Mesenchymal stem cell (in vitro differentiated cells and primary cell): ENCODE results near the gene MAP3K15.

Experiments used
- DNase-seq: peaks from one replicate; pipeline ENCODE4 v3.0.0-alpha.2; 2013
- H2AFZ ChIP-seq: one replicate; pipeline ENCODE4 v1.6.1; 2013; ENCODE audit warnings: low read depth, mild to moderate bottlenecking, control low read depth, inconsistent platforms, low read length, moderate library complexity
- H2AK5ac ChIP-seq: 2 replicates; pipeline ENCODE4 v1.6.1; 2013; ENCODE audit warnings: low read length, moderate library complexity, mild to moderate bottlenecking, inconsistent platforms; ENCODE audit not compliant: severe bottlenecking
- H2BK120ac ChIP-seq: one replicate; pipeline ENCODE4 v1.6.1; 2013; ENCODE audit warnings: low read depth, mild to moderate bottlenecking, inconsistent platforms, low read length, moderate library complexity
- H2BK12ac ChIP-seq, 2 experiments: one replicate each; pipeline ENCODE4 v1.6.1; 2013; ENCODE audit warnings: inconsistent platforms in 2 of 2, low read length in 2 of 2, mild to moderate bottlenecking in 2 of 2, moderate library complexity in 2 of 2, control low read depth in 1 of 2
- H2BK15ac ChIP-seq: one replicate; pipeline ENCODE4 v1.6.1; 2013; ENCODE audit warnings: mild to moderate bottlenecking, low read depth, inconsistent platforms; ENCODE audit not compliant: poor library complexity, severe bottlenecking
- H2BK5ac ChIP-seq: 2 replicates; pipeline ENCODE4 v1.6.1; 2013; ENCODE audit warnings: low read depth, mild to moderate bottlenecking, low read length, control low read depth, inconsistent platforms; ENCODE audit not compliant: poor library complexity, severe bottlenecking
- H3K14ac ChIP-seq, 2 experiments: one replicate each; pipeline ENCODE4 v1.6.1; 2013; ENCODE audit warnings: inconsistent platforms in 2 of 2, low read length in 2 of 2, control low read depth in 1 of 2, mild to moderate bottlenecking in 1 of 2, moderate library complexity in 1 of 2
- H3K18ac ChIP-seq, 2 experiments: one replicate each; pipeline ENCODE4 v1.6.1; 2013; ENCODE audit warnings: inconsistent platforms in 2 of 2, low read length in 2 of 2, control low read depth in 1 of 2, low read depth in 1 of 2, mild to moderate bottlenecking in 1 of 2
- H3K23ac ChIP-seq, 2 experiments: one replicate each; pipeline ENCODE4 v1.6.1; 2013; ENCODE audit warnings: inconsistent platforms in 2 of 2, low read length in 2 of 2, mild to moderate bottlenecking in 2 of 2, moderate library complexity in 2 of 2, control low read depth in 1 of 2
- H3K27ac ChIP-seq: 2 replicates; pipeline ENCODE4 v1.5.1; 2013; ENCODE audit warnings: mild to moderate bottlenecking, moderate library complexity, low read length, control low read depth, inconsistent platforms; ENCODE audit not compliant: poor library complexity, severe bottlenecking
- H3K27me3 ChIP-seq, 2 experiments: 2 replicates each; pipeline versions ENCODE4 v1.6.1 to v1.7.0; 2013; ENCODE audit warnings: low read length in 2 of 2, mild to moderate bottlenecking in 2 of 2, moderate library complexity in 2 of 2, control low read depth in 1 of 2, inconsistent platforms in 1 of 2; ENCODE audit not compliant: control insufficient read depth in 1 of 2, insufficient read depth in 1 of 2
- H3K36me3 ChIP-seq, 2 experiments: 2 replicates each; pipeline versions ENCODE4 v1.6.1 to v1.7.0; 2013; ENCODE audit warnings: low read length in 2 of 2, control low read depth in 1 of 2, inconsistent platforms in 1 of 2, low read depth in 1 of 2, mild to moderate bottlenecking in 1 of 2; ENCODE audit not compliant: insufficient read depth in 2 of 2, control insufficient read depth in 1 of 2
- H3K4ac ChIP-seq, 2 experiments: one replicate each; pipeline ENCODE4 v1.6.1; 2013; ENCODE audit warnings: inconsistent platforms in 2 of 2, low read length in 2 of 2, mild to moderate bottlenecking in 2 of 2, moderate library complexity in 2 of 2, control low read depth in 1 of 2, low read depth in 1 of 2
- H3K4me1 ChIP-seq: 2 replicates; pipeline ENCODE4 v1.6.1; 2013; ENCODE audit warnings: low read depth, low read length, control low read depth; ENCODE audit not compliant: control insufficient read depth, insufficient read depth
- H3K4me2 ChIP-seq: 2 replicates; pipeline ENCODE4 v1.6.1; 2013; ENCODE audit warnings: low read length, mild to moderate bottlenecking, inconsistent platforms; ENCODE audit not compliant: poor library complexity, severe bottlenecking
- H3K4me3 ChIP-seq, 2 experiments: 2 replicates each; pipeline versions ENCODE4 v1.5.1 to v1.7.0; 2013; ENCODE audit warnings: low read length in 2 of 2, mild to moderate bottlenecking in 2 of 2, control low read depth in 1 of 2, low read depth in 1 of 2; ENCODE audit not compliant: insufficient read depth in 1 of 2
- H3K79me1 ChIP-seq: replicated peaks from 2 replicates; pipeline ENCODE4 v1.6.1; 2013; ENCODE audit warnings: mild to moderate bottlenecking, control low read depth, low read length, inconsistent platforms; ENCODE audit not compliant: poor library complexity, severe bottlenecking
- H3K9ac ChIP-seq: 2 replicates; pipeline ENCODE4 v1.7.0; 2013; ENCODE audit warnings: mild to moderate bottlenecking, low read length, moderate library complexity
- H3K9me3 ChIP-seq: 2 replicates; pipeline ENCODE4 v1.7.0; 2013; ENCODE audit warnings: mild to moderate bottlenecking, low read length; ENCODE audit not compliant: control insufficient read depth
- H4K8ac ChIP-seq: one replicate; pipeline ENCODE4 v1.6.1; 2013; ENCODE audit warnings: inconsistent platforms, mild to moderate bottlenecking, low read length, moderate library complexity
- H4K91ac ChIP-seq: one replicate; pipeline ENCODE4 v1.6.1; 2013; ENCODE audit warnings: mild to moderate bottlenecking, low read length, inconsistent platforms
- WGBS: methylation state at CpG from one replicate; pipeline ENCODE4 v1.1.7; 2013; ENCODE audit warnings: mixed read lengths; 5-methylcytosine and 5-hydroxymethylcytosine counted together

Gene MAP3K15

DNA sequence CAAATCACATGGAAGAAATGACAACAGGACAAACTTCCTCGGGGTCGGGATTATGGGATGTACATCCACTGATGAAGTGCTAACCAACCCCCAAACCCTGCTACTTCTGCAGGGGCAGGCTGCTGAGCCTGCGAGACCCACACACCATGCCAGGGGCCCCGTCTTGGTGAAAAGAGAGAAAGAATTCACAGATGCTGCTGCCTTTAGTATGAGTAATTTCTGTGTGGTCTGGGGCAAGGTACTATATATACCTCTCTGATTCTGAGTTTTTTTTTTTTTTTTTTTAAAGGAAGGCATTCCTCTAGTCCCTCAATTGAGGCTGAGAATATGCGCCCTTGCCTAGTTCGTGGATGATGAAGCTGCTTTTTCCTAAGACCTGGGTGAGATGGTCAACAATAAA, 146.7 kb downstream of the MAP3K15 start:
- Histone ChIP-seq H3K27me3 (peaks cover 5% of the 10 kb centered on the region in 2 experiments), H2BK12ac (no peak overlapping the region), H3K14ac (no peak overlapping the region), H2BK15ac (no peak overlapping the region), H4K8ac (no peak overlapping the region), H3K9ac (no peak overlapping the region), H3K79me1 (no peaks in the 10 kb centered on the region), H3K4me2 (no peak overlapping the region), H2BK120ac (no peak overlapping the region), H2AK5ac (no peak overlapping the region), H3K18ac (no peak overlapping the region), H3K36me3 (peaks cover 3 to 4% of the 10 kb centered on the region in 2 experiments), H3K4me1 (peaks cover 13% of the 10 kb centered on the region), H3K23ac (no peak overlapping the region), H4K91ac (no peak overlapping the region), H2AFZ (no peak overlapping the region), H3K4ac (no peak overlapping the region), H3K9me3 (no peaks in the 10 kb centered on the region), H2BK5ac (no peak overlapping the region), H3K27ac (no peak overlapping the region), H3K4me3 (no peak overlapping the region)
- DNase-seq: no peak
- 78% methylated on average over 2 of the region's 6 CpGs for WGBS

DNA sequence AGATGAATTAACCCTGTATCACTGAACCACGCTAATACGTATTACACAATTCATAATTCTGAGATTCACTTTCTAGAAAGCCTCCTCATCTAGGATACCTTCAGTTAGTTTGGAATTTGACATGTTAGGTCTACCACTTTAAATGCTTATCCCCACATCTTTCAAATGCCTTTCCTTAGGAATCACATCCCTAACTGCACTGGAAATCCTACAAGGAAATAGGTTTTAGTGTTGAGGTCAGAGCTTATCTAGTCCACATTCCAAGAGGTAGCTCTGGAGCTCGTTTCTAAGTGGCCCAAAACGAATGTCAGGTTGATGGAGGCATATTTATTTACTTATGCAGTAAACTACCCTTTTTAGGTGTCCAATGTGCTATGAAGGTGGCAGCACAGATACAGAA, 153.6 kb downstream of the MAP3K15 start:
- no peak overlapping the region for H3K18ac ChIP-seq
- no peak overlapping the region for H2BK15ac ChIP-seq
- no peak overlapping the region for H3K14ac ChIP-seq
- no peak for DNase-seq
- no peaks in the 10 kb centered on the region for H3K4me1 ChIP-seq
- H3K4ac ChIP-seq: no peak overlapping the region
- no peaks in the 10 kb centered on the region for H3K9me3 ChIP-seq
- no peak overlapping the region for H4K8ac ChIP-seq
- H3K36me3 ChIP-seq: peaks cover 17 to 54% of the 10 kb centered on the region in 2 experiments
- no peak overlapping the region for H3K27ac ChIP-seq
- no peak overlapping the region for H3K23ac ChIP-seq
- H2AK5ac ChIP-seq: no peak overlapping the region
- no peak overlapping the region for H3K4me2 ChIP-seq
- no peak overlapping the region for H2BK5ac ChIP-seq
- H3K9ac ChIP-seq: no peak overlapping the region
- no peaks in the 10 kb centered on the region for H3K27me3 ChIP-seq
- H3K4me3 ChIP-seq: no peak overlapping the region
- H4K91ac ChIP-seq: no peak overlapping the region
- no peak overlapping the region for H2AFZ ChIP-seq
- peaks cover 1% of the 10 kb centered on the region for H3K79me1 ChIP-seq
- 90% methylated on average over 2 of the region's 4 CpGs for WGBS
- H2BK12ac ChIP-seq: no peak overlapping the region
- no peak overlapping the region for H2BK120ac ChIP-seq

DNA sequence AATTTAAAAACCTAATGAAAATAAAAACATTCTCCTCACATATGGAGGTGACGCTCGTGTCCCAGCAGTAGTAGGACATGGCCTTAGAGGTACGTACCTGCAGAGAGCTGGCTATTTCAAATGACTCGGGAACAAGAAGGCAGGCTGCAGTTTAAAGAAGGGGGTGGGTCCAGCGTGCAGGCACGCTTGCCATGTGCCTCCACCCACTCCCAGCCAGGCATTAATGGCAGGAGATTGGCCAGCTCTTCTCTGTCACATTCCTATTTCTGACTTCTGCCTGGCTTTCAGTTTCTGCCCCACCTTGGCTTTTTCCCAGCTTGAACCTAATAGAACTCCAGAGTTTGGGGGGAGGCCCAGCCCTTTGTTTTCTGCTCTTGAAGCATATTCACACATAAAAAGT, 154.4 kb downstream of the MAP3K15 start:
- H3K14ac ChIP-seq: no peak overlapping the region
- H2AFZ ChIP-seq: no peak overlapping the region
- no peak overlapping the region for H4K91ac ChIP-seq
- H2AK5ac ChIP-seq: no peak overlapping the region
- no peak overlapping the region for H3K4ac ChIP-seq
- no peaks in the 10 kb centered on the region for H3K9me3 ChIP-seq
- H2BK5ac ChIP-seq: no peak overlapping the region
- H3K4me2 ChIP-seq: no peak overlapping the region
- H3K9ac ChIP-seq: no peak overlapping the region
- WGBS: 89% methylated on average over 6 of the region's 6 CpGs
- peaks cover 24 to 59% of the 10 kb centered on the region in 2 experiments for H3K36me3 ChIP-seq
- no peak overlapping the region for H4K8ac ChIP-seq
- no peak for DNase-seq
- no peak overlapping the region for H3K18ac ChIP-seq
- H2BK15ac ChIP-seq: no peak overlapping the region
- no peak overlapping the region for H3K4me3 ChIP-seq
- H3K4me1 ChIP-seq: no peaks in the 10 kb centered on the region
- H3K27me3 ChIP-seq: no peaks in the 10 kb centered on the region
- H3K27ac ChIP-seq: no peak overlapping the region
- no peak overlapping the region for H2BK120ac ChIP-seq
- no peak overlapping the region for H2BK12ac ChIP-seq
- H3K79me1 ChIP-seq: peaks cover 3% of the 10 kb centered on the region
- no peak overlapping the region for H3K23ac ChIP-seq

DNA sequence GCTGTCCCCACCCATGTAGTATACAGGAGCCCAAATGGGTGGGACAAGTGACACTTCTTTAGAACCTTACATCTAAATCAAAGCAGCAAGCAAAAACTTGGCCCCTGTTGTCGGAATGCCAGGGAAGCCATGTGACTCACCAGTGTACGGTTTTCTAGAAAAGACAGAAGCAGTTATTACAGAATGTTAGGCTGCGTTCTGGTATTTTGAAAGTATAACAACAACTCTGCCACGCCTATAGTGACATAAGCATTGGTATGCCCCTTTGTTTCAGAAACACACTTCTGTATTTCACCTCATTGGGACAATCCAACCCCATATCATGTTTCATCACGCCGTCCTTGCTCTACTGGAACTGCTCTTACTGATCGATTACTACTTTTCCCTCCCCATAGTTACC, 156.8 kb downstream of the MAP3K15 start:
- peaks cover 33 to 79% of the 10 kb centered on the region in 2 experiments for H3K36me3 ChIP-seq
- H3K4me1 ChIP-seq: no peaks in the 10 kb centered on the region
- H4K91ac ChIP-seq: no peak overlapping the region
- no peak overlapping the region for H2BK15ac ChIP-seq
- H3K4me3 ChIP-seq: no peak overlapping the region
- H2BK120ac ChIP-seq: no peak overlapping the region
- no peak overlapping the region for H3K27ac ChIP-seq
- H3K79me1 ChIP-seq: peaks cover 11% of the 10 kb centered on the region
- H2BK12ac ChIP-seq: no peak overlapping the region
- H2AK5ac ChIP-seq: no peak overlapping the region
- no peak overlapping the region for H3K4me2 ChIP-seq
- no peak for DNase-seq
- no peak overlapping the region for H3K14ac ChIP-seq
- no peak overlapping the region for H3K23ac ChIP-seq
- H2BK5ac ChIP-seq: no peak overlapping the region
- no peak overlapping the region for H4K8ac ChIP-seq
- no peak overlapping the region for H2AFZ ChIP-seq
- H3K9ac ChIP-seq: no peak overlapping the region
- no peak overlapping the region for H3K18ac ChIP-seq
- H3K9me3 ChIP-seq: no peaks in the 10 kb centered on the region
- H3K27me3 ChIP-seq: no peaks in the 10 kb centered on the region
- H3K4ac ChIP-seq: no peak overlapping the region
- 94% methylated on average over 7 of the region's 7 CpGs for WGBS
